Smooth muscle cell (in vitro differentiated cells): ENCODE measurements around the gene RASGRF1. TPM values are rescaled to one million over a fixed set of nuclear protein-coding genes. Genes with fewer than 3 reads are reported as not detected.
A peak's percentile ranks its signal among the peaks of the same experiment; 100 is the strongest.

Experiments
- DNase-seq: peaks from one replicate; lab custom pipeline; 2025; ENCODE audit not compliant: unreplicated experiment; lab: John Stamatoyannopoulos, UW
- H2AFZ ChIP-seq: fragments of 200-600 bp; sonication (generic); 2 replicates; pipeline ENCODE4 v1.6.0; 2016; ENCODE audit warnings: antibody characterized with exemption, low read depth, mild to moderate bottlenecking
- H3F3A ChIP-seq: fragments of 200-600 bp; sonication (generic); 2 replicates; pipeline ENCODE4 v1.6.0; 2017; ENCODE audit warnings: antibody characterized with exemption, low read depth
- H3K27ac ChIP-seq: fragments of 200-600 bp; sonication (generic); 2 replicates; pipeline ENCODE4 v1.5.1; 2016; ENCODE audit warnings: low read depth, mild to moderate bottlenecking
- H3K27me3 ChIP-seq: fragments of 200-600 bp; sonication (generic); 2 replicates; pipeline ENCODE4 v1.6.1; 2016; ENCODE audit warnings: low read depth, mild to moderate bottlenecking
- H3K36me3 ChIP-seq: fragments of 200-600 bp; sonication (generic); 2 replicates; pipeline ENCODE4 v1.5.1; 2016; ENCODE audit warnings: low read depth
- H3K4me1 ChIP-seq: fragments of 200-600 bp; sonication (generic); 2 replicates; pipeline ENCODE4 v1.5.1; 2016; ENCODE audit warnings: low read depth
- H3K4me2 ChIP-seq: fragments of 200-600 bp; sonication (generic); 2 replicates; pipeline ENCODE4 v1.6.0; 2016; ENCODE audit warnings: mild to moderate bottlenecking
- H3K4me3 ChIP-seq: fragments of 200-600 bp; sonication (generic); 2 replicates; pipeline ENCODE4 v1.5.1; 2016; ENCODE audit warnings: mild to moderate bottlenecking
- H3K79me2 ChIP-seq: fragments of 200-600 bp; sonication (generic); 2 replicates; pipeline ENCODE4 v1.6.0; 2016; ENCODE audit warnings: low read depth, mild to moderate bottlenecking
- H3K9ac ChIP-seq: fragments of 200-600 bp; sonication (generic); 2 replicates; pipeline ENCODE4 v1.6.0; 2016; ENCODE audit warnings: low read depth
- H3K9me3 ChIP-seq: fragments of 200-600 bp; sonication (generic); replicated peaks from 2 replicates; pipeline ENCODE4 v1.5.1; 2016; ENCODE audit warnings: low read depth
- H4K20me1 ChIP-seq: fragments of 200-600 bp; sonication (generic); 2 replicates; pipeline ENCODE4 v1.6.0; 2016; ENCODE audit warnings: low read depth
- CTCF ChIP-seq: fragments of 200-600 bp; sonication (generic); IDR thresholded peaks from 2 replicates; pipeline ENCODE4 v1.5.1; 2017; ENCODE audit warnings: borderline replicate concordance, mild to moderate bottlenecking, antibody characterized with exemption; ENCODE audit not compliant: insufficient read depth, poor library complexity, severe bottlenecking
- WGBS: methylation state at CpG from one replicate; pipeline ENCODE4 v1.1.7; 2016; ENCODE audit warnings: low lambda C conversion rate; 5-methylcytosine and 5-hydroxymethylcytosine counted together
- polyA plus RNA-seq: library from polyadenylated mRNA; unstranded; fragments of >200 nt; fragmentation: Nextera tagmentation; extraction: Ambion mirVana; gene quantifications from 2 replicates; pipeline ENCODE4 v1.2.1, GENCODE V29; 2016
- total RNA-seq: library from RNA; depleted of rRNA; stranded (reverse); fragments of >200 nt; gene quantifications from 2 replicates; pipeline ENCODE4 v1.2.3, GENCODE V29; 2014

RASGRF1 gene
- total and polyA plus RNA-seq, 2 experiments from 2014 or later: 0.17 to 0.22 TPM

- Histone ChIP-seq H3K9me3 (no peaks in the 10 kb centered on the region), H2AFZ (peak overlapping the region; percentile 54), H3F3A (no peaks in the 10 kb centered on the region), H3K4me2 (no peak overlapping the region), H4K20me1 (no peaks in the 10 kb centered on the region), H3K79me2 (no peaks in the 10 kb centered on the region), H3K4me1 (no peaks in the 10 kb centered on the region), H3K36me3 (no peaks in the 10 kb centered on the region), H3K9ac (no peak overlapping the region), H3K27me3 (no peaks in the 10 kb centered on the region), H3K4me3 (no peak overlapping the region), H3K27ac (no peak overlapping the region)
- WGBS: 65% methylated on average over 17 of the region's 17 CpGs
- peak; percentile 61 for TF ChIP-seq CTCF
- DNase-seq: no peak
Measured at GRCh38 chr15:78979456-78980320, 110.9 kb downstream of the RASGRF1 start.

DNA sequence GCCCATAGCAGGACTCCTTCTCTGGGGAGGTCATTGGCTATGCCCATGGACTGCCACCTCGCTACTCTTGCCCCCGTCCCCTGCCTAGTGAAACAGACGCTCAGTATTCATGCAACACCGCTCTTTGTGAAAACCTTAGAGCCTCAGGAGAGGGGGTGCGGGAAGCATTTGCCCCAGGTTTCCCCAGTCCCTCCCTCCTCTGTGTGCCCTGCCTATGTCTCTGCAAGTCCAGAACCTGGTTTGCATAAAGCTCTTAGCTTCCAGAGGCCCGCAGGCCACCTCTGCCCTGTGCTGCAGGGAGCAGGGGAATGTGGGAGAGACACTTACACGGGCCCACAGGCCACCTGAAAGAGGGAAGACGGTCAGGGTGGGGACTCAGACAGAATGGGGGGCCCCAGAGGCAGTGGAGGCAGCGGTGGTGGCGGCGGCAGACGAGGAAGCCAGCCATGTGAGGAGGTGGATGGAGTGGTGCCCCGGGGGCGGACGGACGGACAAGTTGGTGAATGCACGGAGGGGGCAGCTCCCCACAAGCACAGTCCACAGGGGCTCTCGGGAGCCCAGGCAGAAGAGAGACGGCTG is 111.9 kb downstream of the RASGRF1 start:
- DNase-seq: no peak
- TF ChIP-seq CTCF: no peak
- no peak overlapping the region for H3K9ac ChIP-seq
- no peaks in the 10 kb centered on the region for H3K36me3 ChIP-seq
- H3K4me3 ChIP-seq: no peak overlapping the region
- H3K9me3 ChIP-seq: no peaks in the 10 kb centered on the region
- H2AFZ ChIP-seq: no peak overlapping the region
- no peaks in the 10 kb centered on the region for H3K4me1 ChIP-seq
- no peak overlapping the region for H3K27ac ChIP-seq
- H3K27me3 ChIP-seq: no peaks in the 10 kb centered on the region
- H3K79me2 ChIP-seq: no peaks in the 10 kb centered on the region
- no peaks in the 10 kb centered on the region for H3F3A ChIP-seq
- WGBS: 93% methylated on average over 19 of the region's 19 CpGs
- H4K20me1 ChIP-seq: no peaks in the 10 kb centered on the region
- H3K4me2 ChIP-seq: no peak overlapping the region

- no peaks in the 10 kb centered on the region for H3K9me3 ChIP-seq
- no peak overlapping the region for H2AFZ ChIP-seq
- DNase-seq: no peak
- no peaks in the 10 kb centered on the region for H3K4me1 ChIP-seq
- no peaks in the 10 kb centered on the region for H3K36me3 ChIP-seq
- no peaks in the 10 kb centered on the region for H3K79me2 ChIP-seq
- no peak overlapping the region for H3K27ac ChIP-seq
- no peaks in the 10 kb centered on the region for H3K27me3 ChIP-seq
- no peak overlapping the region for H3K4me2 ChIP-seq
- 97% methylated on average over 8 of the region's 10 CpGs for WGBS
- H4K20me1 ChIP-seq: no peaks in the 10 kb centered on the region
- no peak for TF ChIP-seq CTCF
- no peak overlapping the region for H3K4me3 ChIP-seq
- no peaks in the 10 kb centered on the region for H3F3A ChIP-seq
- H3K9ac ChIP-seq: no peak overlapping the region
Measured at GRCh38 chr15:78977591-78978347, 112.8 kb downstream of the RASGRF1 start.
